ENCODE data around the gene MAPKAPK5.

GRCh38 chr12:111932241-111932640, 90.2 kb downstream of the MAPKAPK5 start:
- no peak for TF ChIP-seq CTCF (conservative IDR thresholded peaks at IDR 0.05)
- TF ChIP-seq ZFX (IDR thresholded peaks at IDR 0.05), result no peak

Measured in C4-2B (cell line).